Keratinocyte (primary cell): ENCODE measurements around the gene SH3D19. TPM values are rescaled to one million over a fixed set of nuclear protein-coding genes. Genes with fewer than 3 reads are reported as not detected.
"Not testable (repeated sequence)": the region's sequence is repeated elsewhere in the genome, so short reads cannot be mapped to it uniquely, and the experiment has no call there.

ENCODE experiments used
- DNase-seq: peaks from one replicate; pipeline ENCODE4 v3.0.0-alpha.2; 2011; ENCODE audit warnings: low read depth, missing footprints, low spot score
- FAIRE-seq: peaks from 2 replicates; lab custom pipeline; 2011; peaks lifted over from hg19 to GRCh38; lab: Jason Lieb, UNC
- H2AFZ ChIP-seq: 2 replicates; pipeline ENCODE4 v1.6.0; 2012; ENCODE audit warnings: low read length, control low read depth, inconsistent platforms; ENCODE audit not compliant: control insufficient read depth
- H3K27ac ChIP-seq: 2 replicates; pipeline ENCODE4 v1.5.1; 2011; ENCODE audit warnings: low read length; ENCODE audit not compliant: control insufficient read depth, insufficient read depth
- H3K27me3 ChIP-seq: 3 replicates; pipeline ENCODE4 v1.6.0; 2011; ENCODE audit warnings: low read length; ENCODE audit not compliant: control insufficient read depth, insufficient read depth; ENCODE audit errors: extremely low read depth
- H3K36me3 ChIP-seq, 2 experiments: 2 replicates in 1 of 2; 3 replicates in 1 of 2; pipeline ENCODE4 v1.5.1; 2011; ENCODE audit warnings: low read length in 2 of 2, mild to moderate bottlenecking in 1 of 2; ENCODE audit not compliant: control insufficient read depth in 2 of 2, insufficient read depth in 2 of 2; ENCODE audit errors: extremely low read depth in 1 of 2
- H3K4me1 ChIP-seq: 3 replicates; pipeline ENCODE4 v1.5.1; 2011; ENCODE audit warnings: low read length; ENCODE audit not compliant: control insufficient read depth, insufficient read depth; ENCODE audit errors: extremely low read depth
- H3K4me2 ChIP-seq: 3 replicates; pipeline ENCODE4 v1.6.0; 2011; ENCODE audit warnings: low read depth, low read length; ENCODE audit not compliant: control insufficient read depth, insufficient read depth; ENCODE audit errors: extremely low read depth
- H3K4me3 ChIP-seq, 3 experiments: fragments of 200-600 bp in 1 of 3; sonication (generic) in 1 of 3; 2 replicates in 2 of 3; 3 replicates in 1 of 3; pipeline ENCODE4 v1.5.1; 2011 to 2016; ENCODE audit warnings: low read length in 3 of 3, mild to moderate bottlenecking in 3 of 3, control low read depth in 2 of 3, inconsistent platforms in 1 of 3, low read depth in 1 of 3, mixed read lengths in 1 of 3, mixed run types in 1 of 3, moderate library complexity in 1 of 3; ENCODE audit not compliant: control insufficient read depth in 2 of 3, insufficient read depth in 2 of 3; ENCODE audit errors: extremely low read depth in 1 of 3
- H3K79me2 ChIP-seq: 2 replicates; pipeline ENCODE4 v1.6.0; 2012; ENCODE audit warnings: low read length; ENCODE audit not compliant: control insufficient read depth, insufficient read depth
- H3K9ac ChIP-seq: 3 replicates; pipeline ENCODE4 v1.6.0; 2011; ENCODE audit warnings: low read length; ENCODE audit not compliant: control insufficient read depth, insufficient read depth; ENCODE audit errors: extremely low read depth
- H3K9me1 ChIP-seq: 3 replicates; pipeline ENCODE4 v1.6.0; 2011; ENCODE audit warnings: low read length; ENCODE audit not compliant: control insufficient read depth, insufficient read depth; ENCODE audit errors: extremely low read depth
- H3K9me3 ChIP-seq: 2 replicates; pipeline ENCODE4 v1.5.1; 2012; ENCODE audit warnings: low read depth, low read length; ENCODE audit not compliant: control insufficient read depth
- H4K20me1 ChIP-seq: 3 replicates; pipeline ENCODE4 v1.6.0; 2011; ENCODE audit warnings: low read length; ENCODE audit not compliant: control insufficient read depth, insufficient read depth; ENCODE audit errors: extremely low read depth
- CTCF ChIP-seq, 3 experiments: IDR thresholded peaks in 1 of 3; conservative IDR thresholded peaks in 1 of 3; optimal IDR thresholded peaks in 1 of 3; 2 replicates in 2 of 3; 3 replicates in 1 of 3; pipeline versions ENCODE3 to v1.5.1; 2011; ENCODE audit warnings: low read length in 3 of 3, mild to moderate bottlenecking in 3 of 3, moderate library complexity in 2 of 3, control low read depth in 1 of 3, inconsistent platforms in 1 of 3; ENCODE audit not compliant: insufficient read depth in 2 of 3; ENCODE audit errors: extremely low read depth in 1 of 3
- EZH2 ChIP-seq: IDR thresholded peaks from one replicate; pipeline ENCODE4 v1.6.1; 2012; ENCODE audit warnings: inconsistent platforms, mild to moderate bottlenecking, low read length, moderate library complexity
- dilution Hi-C: fragments of 300-500 bp; cut with MboI; formaldehyde crosslinking; loops from one replicate; pipeline ENCODE4 v1.7.0; 2020; ENCODE audit warnings: low sequenced_read_pairs; ENCODE audit not compliant: extremely low pct_ligation_motif_present
- polyA plus RNA-seq, 5 experiments: library from polyadenylated mRNA; depleted of rRNA in 3 of 5; stranded (reverse) in 3 of 5; stranded (forward) in 1 of 5; unstranded in 1 of 5; fragments of >200 nt; gene quantifications; 1 replicate in 1 of 5; 2 replicates in 3 of 5; 3 replicates in 1 of 5; pipeline versions ENCODE4 v1.2.1 to v1.2.3, GENCODE V29; 2011 to 2012; ENCODE audit warnings: missing spikeins in 2 of 5, low read depth in 1 of 5, low replicate concordance in 1 of 5

SH3D19 gene
- polyA plus RNA-seq, 1 donor (not counting 4 experiments of a cell fraction or from before 2014, with no cell fraction given) = 24.8 TPM

GRCh38 chr4:151257704-151258103, 67.7 kb downstream of the SH3D19 start:
- Histone ChIP-seq H3K27ac (no peak overlapping the region), H3K4me1 (peaks cover 10% of the 10 kb centered on the region), H4K20me1 (no peaks in the 10 kb centered on the region), H3K9me1 (no peaks in the 10 kb centered on the region), H2AFZ (no peak overlapping the region), H3K27me3 (no peaks in the 10 kb centered on the region), H3K4me3 (no peak overlapping the region), H3K79me2 (peaks cover 9% of the 10 kb centered on the region), H3K4me2 (no peak overlapping the region), H3K9me3 (no peaks in the 10 kb centered on the region), H3K9ac (no peak overlapping the region), H3K36me3 (peaks cover 0 to 2% of the 10 kb centered on the region in 2 experiments)
- DNase-seq (no peak), FAIRE-seq (no peak)
- dilution Hi-C loops = no loop called here
- TF ChIP-seq CTCF (optimal IDR thresholded peaks at IDR 0.05 in 1 of 3, IDR thresholded peaks at IDR 0.05 in 1 of 3, conservative IDR thresholded peaks at IDR 0.05 in 1 of 3; ENCODE audit: extremely low read depth in 1 of 3, insufficient read depth in 2 of 3, low read length in 3 of 3) (no peak), EZH2 (no peak)

GRCh38 chr4:151256134-151256533, 69.3 kb downstream of the SH3D19 start:
- H3K9me1 ChIP-seq = no peaks in the 10 kb centered on the region
- H3K79me2 ChIP-seq = peaks cover 8% of the 10 kb centered on the region
- FAIRE-seq (no peak), DNase-seq (no peak)
- H2AFZ ChIP-seq = no peak overlapping the region
- TF ChIP-seq EZH2 (no peak), CTCF (optimal IDR thresholded peaks at IDR 0.05 in 1 of 3, IDR thresholded peaks at IDR 0.05 in 1 of 3, conservative IDR thresholded peaks at IDR 0.05 in 1 of 3; ENCODE audit: extremely low read depth in 1 of 3, insufficient read depth in 2 of 3, low read length in 3 of 3) (no peak)
- dilution Hi-C loops = no loop called here
- H3K27me3 ChIP-seq = no peaks in the 10 kb centered on the region
- H3K4me1 ChIP-seq = peaks cover 8% of the 10 kb centered on the region
- H3K4me2 ChIP-seq = no peak overlapping the region
- no peaks in the 10 kb centered on the region for H3K9me3 ChIP-seq
- H3K27ac ChIP-seq = no peak overlapping the region
- no peaks in the 10 kb centered on the region for H4K20me1 ChIP-seq
- H3K4me3 ChIP-seq = no peak overlapping the region
- H3K36me3 ChIP-seq = peaks cover 0 to 2% of the 10 kb centered on the region in 2 experiments
- no peak overlapping the region for H3K9ac ChIP-seq

- H2AFZ ChIP-seq, H3K27me3 ChIP-seq, H3K9me3 ChIP-seq, H4K20me1 ChIP-seq, dilution Hi-C loops, DNase-seq, FAIRE-seq, H3K4me2 ChIP-seq, H3K9ac ChIP-seq, H3K4me3 ChIP-seq, H3K36me3 ChIP-seq, H3K27ac ChIP-seq, H3K4me1 ChIP-seq, H3K9me1 ChIP-seq: not testable (repeated sequence)
- peaks cover 11% of the 10 kb centered on the region for H3K79me2 ChIP-seq
Observed at GRCh38 chr4:151255680-151256079, 69.7 kb downstream of the SH3D19 start.

GRCh38 chr4:151255226-151255625, 70.2 kb downstream of the SH3D19 start:
- H3K36me3 ChIP-seq, H3K4me2 ChIP-seq, H3K9me1 ChIP-seq, H3K27ac ChIP-seq, H2AFZ ChIP-seq, dilution Hi-C loops, H3K27me3 ChIP-seq, H3K9me3 ChIP-seq, H3K4me1 ChIP-seq, H4K20me1 ChIP-seq, FAIRE-seq, H3K4me3 ChIP-seq, H3K9ac ChIP-seq, DNase-seq: not testable (repeated sequence)
- H3K79me2 ChIP-seq = peaks cover 12% of the 10 kb centered on the region
